NCI-H128 (cell line): Measurements from ENCODE around the gene CACNG7.

Source experiments
- DNase-seq: peaks from one replicate; lab custom pipeline; 2025; ENCODE audit not compliant: unreplicated experiment; lab: John Stamatoyannopoulos, UW

CACNG7 gene

GRCh38 chr19:53878776-53879139 lies 30.3 kb upstream of the CACNG7 start:
- no peak for DNase-seq

DNA sequence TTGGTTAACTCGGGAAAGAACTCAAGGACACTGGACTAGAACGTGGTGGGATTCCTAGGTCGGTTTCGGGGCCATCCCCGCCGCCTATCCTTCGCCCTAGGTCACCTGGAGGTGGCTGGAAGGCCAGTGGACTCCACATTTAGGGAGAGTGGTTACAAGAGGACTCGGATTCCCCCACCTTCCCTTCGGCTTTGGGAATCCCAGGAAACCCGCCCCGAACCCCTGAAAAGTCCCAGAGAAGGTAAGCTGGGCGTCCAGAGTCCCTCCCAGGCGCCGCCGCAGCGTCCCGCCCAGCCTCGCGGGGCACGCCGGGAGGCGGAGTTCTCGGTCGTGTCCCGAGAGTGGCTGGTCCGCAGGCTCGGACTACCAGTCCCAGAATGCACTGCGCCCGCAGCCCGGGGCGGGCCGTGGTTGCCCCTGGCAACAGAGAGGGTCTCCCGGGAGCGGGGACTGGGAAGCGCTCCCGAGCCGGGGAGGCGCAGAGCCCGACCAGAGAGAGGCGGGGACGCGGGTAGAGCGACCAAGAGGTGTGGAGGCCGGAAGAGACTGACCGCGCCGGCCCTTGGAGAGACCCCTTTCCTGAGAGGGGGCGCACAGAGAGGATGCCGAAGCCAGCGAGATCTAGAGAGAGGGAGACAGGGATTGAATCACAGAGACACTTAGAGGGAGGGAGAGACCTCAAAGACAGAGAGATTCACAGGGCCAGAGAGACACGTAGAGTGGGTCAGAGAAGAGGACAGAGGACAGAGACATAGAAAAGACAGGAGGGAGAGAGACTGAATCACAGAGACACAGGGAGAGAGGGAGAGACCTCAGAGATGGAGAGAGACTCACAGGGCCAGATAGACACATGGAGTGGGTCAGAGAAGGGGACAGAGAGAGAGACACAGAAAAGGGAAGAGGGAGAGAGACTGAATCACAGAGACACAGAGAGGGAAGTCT lies 29.7 kb upstream of the CACNG7 start:
- no peak for DNase-seq

- no peak for DNase-seq
Observed at GRCh38 chr19:53880711-53881481, 28.2 kb upstream of the CACNG7 start.

DNA sequence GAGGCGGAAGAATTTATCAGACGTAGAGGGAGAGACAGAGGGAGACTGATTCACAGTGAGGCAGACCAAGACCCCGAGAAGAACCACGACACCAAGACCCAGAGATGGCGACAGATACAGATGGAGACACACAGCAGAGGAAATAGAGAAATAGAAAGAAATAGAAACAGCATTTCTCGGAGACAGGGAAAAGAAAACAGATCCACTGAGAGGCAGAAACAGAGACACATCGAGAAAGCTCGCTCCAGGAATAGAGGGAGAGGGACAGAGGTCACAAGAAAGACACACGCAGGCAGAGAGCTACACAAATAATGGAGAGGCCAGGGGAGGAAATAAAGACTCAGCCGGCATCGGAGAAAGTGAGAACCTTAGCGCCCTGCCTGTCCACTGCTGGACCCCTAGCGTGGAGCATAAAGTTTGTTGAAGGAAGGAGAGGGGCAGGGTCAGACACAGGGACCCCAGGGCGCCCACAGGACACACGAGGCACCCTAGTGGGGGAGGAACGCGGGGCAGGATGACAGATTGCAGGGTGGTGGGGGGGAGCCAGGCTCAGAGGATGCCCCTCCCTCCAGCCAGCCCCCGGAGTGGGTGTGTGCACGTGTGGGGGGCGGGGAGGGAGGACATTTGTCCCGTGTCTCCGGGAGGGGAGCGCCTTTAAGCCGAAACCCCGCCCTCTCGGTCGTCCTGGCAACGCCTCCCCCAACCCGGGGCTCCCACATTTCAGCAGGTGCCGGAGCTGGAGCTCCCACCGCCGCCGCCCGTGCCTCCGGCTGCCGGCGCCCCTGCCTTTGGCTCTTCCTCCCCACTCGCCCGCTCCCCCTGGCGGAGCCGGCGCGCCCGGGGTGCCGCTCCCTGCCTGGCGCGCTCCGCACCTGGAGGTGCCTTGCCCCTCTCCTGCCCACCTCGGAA lies 27.3 kb upstream of the CACNG7 start, which contains the start of gene PRKCG:
Gene PRKCG (plus strand): TSS at position 716 of the 909 bp plus-strand sequence. CDS start 298 bp downstream, outside the sequence.
- DNase-seq, result no peak

DNA sequence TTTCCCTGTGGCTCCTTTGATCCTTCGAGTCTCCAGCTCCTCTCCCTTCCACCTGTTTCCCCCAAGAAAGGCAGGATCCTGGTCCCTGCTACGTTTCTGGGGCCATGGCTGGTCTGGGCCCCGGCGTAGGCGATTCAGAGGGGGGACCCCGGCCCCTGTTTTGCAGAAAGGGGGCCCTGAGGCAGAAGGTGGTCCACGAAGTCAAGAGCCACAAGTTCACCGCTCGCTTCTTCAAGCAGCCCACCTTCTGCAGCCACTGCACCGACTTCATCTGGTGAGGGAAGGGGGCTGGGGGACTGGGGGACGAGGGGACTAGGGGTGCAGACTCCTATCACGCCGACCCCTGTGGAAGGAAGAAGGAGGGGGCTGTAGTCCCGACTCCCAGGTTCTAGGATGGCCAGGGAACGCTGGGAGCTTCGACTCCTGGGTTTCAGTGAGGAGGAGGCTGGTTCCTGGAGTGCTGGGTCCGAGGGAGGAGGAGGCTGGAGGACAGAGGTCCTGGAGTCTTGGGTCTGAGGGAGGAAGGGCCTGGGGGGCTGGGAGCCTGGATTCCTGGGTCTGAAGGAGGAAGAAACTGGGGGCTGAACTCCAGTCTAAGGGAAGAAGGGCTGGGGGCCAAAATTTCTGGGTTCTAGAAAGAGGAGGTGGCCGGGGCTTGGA lies 26.6 kb upstream of the CACNG7 start:
- no peak for DNase-seq

GRCh38 chr19:53883231-53883661 lies 25.8 kb upstream of the CACNG7 start:
- no peak for DNase-seq

DNA sequence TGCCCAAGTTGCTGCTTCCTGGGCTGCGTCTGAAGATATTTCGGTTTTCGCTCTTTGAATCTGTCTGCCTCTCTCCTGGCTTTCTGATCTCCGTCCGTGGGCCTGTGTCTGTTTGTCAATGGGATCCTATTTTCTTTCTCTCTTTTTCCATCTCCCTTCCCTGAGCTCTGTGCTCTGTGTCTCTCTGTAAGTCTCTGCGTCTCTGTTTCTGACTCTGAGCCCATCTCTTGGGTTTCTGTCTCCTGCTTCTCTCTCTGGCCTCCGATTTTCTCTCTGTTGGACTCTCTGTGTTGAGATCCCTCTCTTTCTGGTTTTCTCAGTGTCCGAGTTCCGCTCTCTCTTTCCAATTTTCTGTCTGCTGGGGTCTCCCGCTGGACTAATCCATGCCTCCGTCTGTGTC lies 25.3 kb upstream of the CACNG7 start:
- DNase-seq, result no peak

GRCh38 chr19:53884256-53884655 lies 24.8 kb upstream of the CACNG7 start:
- no peak for DNase-seq

GRCh38 chr19:53885036-53885435 lies 24.0 kb upstream of the CACNG7 start:
- no peak for DNase-seq

GRCh38 chr19:53892301-53892980 lies 16.6 kb upstream of the CACNG7 start:
- no peak for DNase-seq

GRCh38 chr19:53892981-53893325 lies 16.1 kb upstream of the CACNG7 start:
- no peak for DNase-seq

DNA sequence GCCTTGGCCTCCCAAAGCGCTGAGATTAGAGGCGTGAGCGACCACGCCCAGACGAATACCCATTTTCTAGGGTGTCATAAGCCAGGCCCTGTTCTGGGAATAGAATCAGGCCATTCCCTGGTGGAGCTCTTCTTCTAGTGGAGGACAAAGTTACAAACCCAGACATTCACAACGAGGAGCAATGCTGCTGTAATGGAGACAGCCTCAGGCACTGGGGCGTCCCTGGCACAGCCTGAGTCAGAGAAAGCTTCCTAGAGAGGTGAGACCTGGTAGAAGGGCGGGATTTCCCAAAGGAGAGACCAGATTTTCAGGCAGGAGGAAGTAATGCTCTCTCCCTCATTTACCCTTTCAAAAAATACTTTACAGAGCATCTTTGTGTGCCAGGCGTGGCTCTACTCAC lies 14.4 kb upstream of the CACNG7 start:
- no peak for DNase-seq

DNA sequence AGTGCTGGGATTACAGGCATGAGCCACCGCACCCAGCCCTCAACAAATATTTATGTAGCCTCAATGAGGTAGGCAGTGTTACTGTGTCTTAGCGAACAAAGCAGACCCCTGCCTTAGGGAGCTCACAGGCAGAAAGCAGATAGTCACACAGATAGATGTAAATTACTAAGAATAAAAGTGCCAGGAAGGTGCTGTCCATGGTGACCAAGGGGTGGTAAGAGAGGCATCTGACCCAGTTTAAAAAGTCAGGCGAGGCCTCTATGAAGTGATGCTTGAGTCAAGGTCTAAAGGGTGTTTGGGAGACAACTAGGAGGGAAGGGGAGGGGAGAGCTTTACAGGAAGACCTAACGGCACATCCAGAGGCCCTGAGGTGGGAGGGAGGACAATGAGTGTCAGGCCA lies 12.4 kb upstream of the CACNG7 start:
- no peak for DNase-seq

GRCh38 chr19:53897459-53897858 lies 11.6 kb upstream of the CACNG7 start:
- no peak for DNase-seq

- DNase-seq, result no peak
Observed at GRCh38 chr19:53898166-53898565, 10.9 kb upstream of the CACNG7 start.

DNA sequence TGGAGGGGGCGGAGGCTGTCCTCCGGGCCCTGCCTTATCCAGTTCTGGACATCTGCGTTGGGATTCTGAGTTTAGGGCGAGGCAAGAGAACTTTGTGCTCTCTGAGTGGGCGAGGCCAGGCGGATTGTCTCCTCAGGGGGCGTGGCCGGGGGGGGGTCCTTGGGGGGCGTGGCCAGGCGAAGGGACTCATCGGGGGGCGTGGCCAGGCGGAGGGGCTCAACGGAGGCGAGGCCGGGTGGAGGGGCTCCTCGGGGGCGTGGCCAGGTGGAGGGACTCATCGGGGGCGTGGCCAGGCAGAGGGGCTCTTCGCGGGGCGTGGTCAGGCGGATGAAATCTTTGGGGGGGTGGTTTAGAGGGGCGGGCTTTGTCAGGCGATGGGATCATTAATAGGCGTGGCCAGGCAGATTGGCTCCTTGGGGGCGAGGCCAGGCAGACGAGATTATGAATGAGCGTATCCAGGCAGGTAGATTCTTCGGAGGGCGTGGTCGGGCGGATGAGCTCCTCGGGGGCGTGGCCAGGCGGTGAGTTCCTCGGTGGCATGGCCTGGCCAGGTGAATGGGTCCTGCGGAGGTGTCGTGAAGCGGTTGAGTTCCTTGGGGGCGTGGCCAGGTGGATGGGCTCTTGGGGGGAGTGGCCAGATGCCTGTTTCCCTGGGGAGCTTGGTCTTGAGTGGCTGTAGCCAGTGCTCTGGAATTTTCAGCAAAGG lies 10.3 kb upstream of the CACNG7 start:
- DNase-seq, result no peak

DNA sequence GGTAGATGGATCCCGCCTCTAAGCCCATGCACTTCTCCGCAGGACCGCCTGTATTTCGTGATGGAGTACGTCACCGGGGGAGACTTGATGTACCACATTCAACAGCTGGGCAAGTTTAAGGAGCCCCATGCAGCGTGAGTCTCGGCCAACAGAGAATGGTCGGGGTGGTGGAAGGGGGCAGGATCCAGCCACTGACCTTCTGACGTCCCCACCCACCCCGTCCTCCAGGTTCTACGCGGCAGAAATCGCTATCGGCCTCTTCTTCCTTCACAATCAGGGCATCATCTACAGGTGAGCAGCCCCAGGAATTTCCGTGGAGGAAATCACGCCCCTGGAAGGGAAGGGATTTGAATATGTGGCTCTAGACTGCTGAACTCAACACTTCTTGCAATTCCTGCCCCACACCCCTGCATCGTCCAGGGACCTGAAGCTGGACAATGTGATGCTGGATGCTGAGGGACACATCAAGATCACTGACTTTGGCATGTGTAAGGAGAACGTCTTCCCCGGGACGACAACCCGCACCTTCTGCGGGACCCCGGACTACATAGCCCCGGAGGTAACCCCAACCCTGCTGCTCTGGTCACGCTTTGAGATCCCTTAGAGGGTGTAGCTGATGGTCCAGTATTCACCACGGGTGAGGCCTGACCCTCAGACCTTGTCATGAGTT lies 8.8 kb upstream of the CACNG7 start:
- DNase-seq, result no peak

DNA sequence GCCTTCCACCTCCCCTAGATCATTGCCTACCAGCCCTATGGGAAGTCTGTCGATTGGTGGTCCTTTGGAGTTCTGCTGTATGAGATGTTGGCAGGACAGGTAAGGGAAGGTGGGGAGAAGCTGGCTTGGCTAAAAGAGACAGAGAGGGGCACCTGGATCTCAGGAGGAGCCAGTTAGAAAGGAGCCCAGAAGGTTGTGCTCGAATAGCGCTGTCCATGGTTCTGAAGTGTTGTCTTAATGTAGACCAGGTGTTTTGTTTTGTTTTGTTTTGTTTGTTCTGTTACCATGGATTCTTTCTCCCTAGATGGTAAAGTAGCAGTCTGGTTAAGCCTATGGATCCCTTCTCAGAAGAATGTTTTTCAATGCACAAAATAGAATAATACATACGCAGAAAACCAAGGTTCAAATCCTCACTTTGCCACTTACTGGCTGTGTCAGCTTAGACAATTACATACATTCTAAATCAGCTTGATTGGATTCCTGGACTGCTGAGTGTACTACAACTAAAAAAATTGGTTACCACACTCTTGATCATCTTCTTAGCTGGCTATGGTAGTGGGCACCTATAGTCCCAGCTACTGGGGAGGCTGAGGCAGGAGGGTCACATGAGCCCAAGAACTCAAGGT lies 5.9 kb upstream of the CACNG7 start:
- DNase-seq, result no peak
